Mucosa of stomach (tissue), 1 donor: ENCODE data around the gene MEGF6.

Source experiments
- H3K27me3 ChIP-seq: one replicate; pipeline ENCODE4 v1.7.0; 2013; ENCODE audit warnings: mild to moderate bottlenecking, low read length; ENCODE audit not compliant: control insufficient read depth, insufficient read depth
- H3K36me3 ChIP-seq: one replicate; pipeline ENCODE4 v1.7.0; 2013; ENCODE audit warnings: low read length; ENCODE audit not compliant: control insufficient read depth, insufficient read depth
- H3K4me1 ChIP-seq: one replicate; pipeline ENCODE4 v1.7.0; 2013; ENCODE audit warnings: mild to moderate bottlenecking, low read length; ENCODE audit not compliant: control insufficient read depth, insufficient read depth
- H3K4me3 ChIP-seq: one replicate; pipeline ENCODE4 v1.7.0; 2013; ENCODE audit warnings: low read length
- H3K9ac ChIP-seq: one replicate; pipeline ENCODE4 v1.7.0; 2013; ENCODE audit warnings: mild to moderate bottlenecking, low read length, moderate library complexity
- H3K9me3 ChIP-seq: one replicate; pipeline ENCODE4 v1.7.0; 2013; ENCODE audit warnings: mild to moderate bottlenecking, low read length, moderate library complexity; ENCODE audit not compliant: control insufficient read depth
- donor health status: Pancreatic carcinoma.

MEGF6 gene

GRCh38 chr1:3553940-3554223 is 57.4 kb downstream of the MEGF6 start:
- Histone ChIP-seq H3K36me3 (no peaks in the 10 kb centered on the region), H3K4me3 (no peak overlapping the region), H3K9ac (no peak overlapping the region), H3K4me1 (peaks cover 4% of the 10 kb centered on the region), H3K27me3 (peaks cover 3% of the 10 kb centered on the region), H3K9me3 (no peaks in the 10 kb centered on the region)

- Histone ChIP-seq H3K4me3 (no peak overlapping the region), H3K36me3 (no peaks in the 10 kb centered on the region), H3K9ac (no peak overlapping the region), H3K9me3 (no peaks in the 10 kb centered on the region), H3K27me3 (peaks cover 3% of the 10 kb centered on the region), H3K4me1 (peaks cover 4% of the 10 kb centered on the region)
Measured at GRCh38 chr1:3553166-3553939, 58.0 kb downstream of the MEGF6 start.

GRCh38 chr1:3552751-3553150 is 58.6 kb downstream of the MEGF6 start:
- Histone ChIP-seq H3K27me3 (peaks cover 3% of the 10 kb centered on the region), H3K9ac (no peak overlapping the region), H3K4me1 (peaks cover 4% of the 10 kb centered on the region), H3K36me3 (no peaks in the 10 kb centered on the region), H3K4me3 (no peak overlapping the region), H3K9me3 (no peaks in the 10 kb centered on the region)

GRCh38 chr1:3552176-3552575 is 59.1 kb downstream of the MEGF6 start:
- Histone ChIP-seq H3K9ac (no peak overlapping the region), H3K4me1 (peaks cover 4% of the 10 kb centered on the region), H3K4me3 (no peak overlapping the region), H3K36me3 (no peaks in the 10 kb centered on the region), H3K27me3 (peaks cover 5% of the 10 kb centered on the region), H3K9me3 (no peaks in the 10 kb centered on the region)

GRCh38 chr1:3551711-3552110 is 59.6 kb downstream of the MEGF6 start:
- Histone ChIP-seq H3K36me3 (no peaks in the 10 kb centered on the region), H3K27me3 (peaks cover 8% of the 10 kb centered on the region), H3K9ac (no peak overlapping the region), H3K9me3 (no peaks in the 10 kb centered on the region), H3K4me3 (no peak overlapping the region), H3K4me1 (peaks cover 4% of the 10 kb centered on the region)

- H3K4me3 ChIP-seq = no peak overlapping the region
- no peak overlapping the region for H3K9ac ChIP-seq
- no peaks in the 10 kb centered on the region for H3K9me3 ChIP-seq
- peaks cover 4% of the 10 kb centered on the region for H3K4me1 ChIP-seq
- no peaks in the 10 kb centered on the region for H3K36me3 ChIP-seq
- peaks cover 8% of the 10 kb centered on the region for H3K27me3 ChIP-seq
Measured at GRCh38 chr1:3551290-3551678, 60.0 kb downstream of the MEGF6 start.

- H3K9me3 ChIP-seq = no peaks in the 10 kb centered on the region
Measured at GRCh38 chr1:3550511-3551289, 60.6 kb downstream of the MEGF6 start.

GRCh38 chr1:3548895-3549294 is 62.4 kb downstream of the MEGF6 start:
- H3K9me3 ChIP-seq = no peaks in the 10 kb centered on the region
- H3K27me3 ChIP-seq = peaks cover 8% of the 10 kb centered on the region
- no peak overlapping the region for H3K9ac ChIP-seq
- no peaks in the 10 kb centered on the region for H3K36me3 ChIP-seq
- no peaks in the 10 kb centered on the region for H3K4me1 ChIP-seq
- no peak overlapping the region for H3K4me3 ChIP-seq

More at GRCh38 chr1:3550511-3551289, 60.6 kb downstream of the MEGF6 start:
- Histone ChIP-seq H3K4me3 (no peak overlapping the region), H3K4me1 (peaks cover 4% of the 10 kb centered on the region), H3K36me3 (no peaks in the 10 kb centered on the region), H3K9ac (no peak overlapping the region), H3K27me3 (peaks cover 8% of the 10 kb centered on the region)

- no peaks in the 10 kb centered on the region for H3K9me3 ChIP-seq
- no peaks in the 10 kb centered on the region for H3K4me1 ChIP-seq
- no peak overlapping the region for H3K4me3 ChIP-seq
- peaks cover 8% of the 10 kb centered on the region for H3K27me3 ChIP-seq
- H3K9ac ChIP-seq = no peak overlapping the region
- no peaks in the 10 kb centered on the region for H3K36me3 ChIP-seq
Measured at GRCh38 chr1:3548156-3548893, 63.0 kb downstream of the MEGF6 start.

GRCh38 chr1:3547055-3548005 is 64.0 kb downstream of the MEGF6 start:
- no peaks in the 10 kb centered on the region for H3K36me3 ChIP-seq
- no peaks in the 10 kb centered on the region for H3K9me3 ChIP-seq
- peaks cover 5% of the 10 kb centered on the region for H3K4me1 ChIP-seq
- H3K9ac ChIP-seq = no peak overlapping the region
- peaks cover 8% of the 10 kb centered on the region for H3K27me3 ChIP-seq
- no peak overlapping the region for H3K4me3 ChIP-seq

- Histone ChIP-seq H3K27me3 (peaks cover 5% of the 10 kb centered on the region), H3K9ac (no peak overlapping the region), H3K36me3 (no peaks in the 10 kb centered on the region), H3K4me3 (no peak overlapping the region), H3K9me3 (no peaks in the 10 kb centered on the region), H3K4me1 (peaks cover 10% of the 10 kb centered on the region)
Measured at GRCh38 chr1:3546048-3546384, 65.3 kb downstream of the MEGF6 start.
